Vagina (tissue), 2 donors: ENCODE results near the gene KRT2.

Experiments
- POLR2A ChIP-seq, 2 donors: fragments of 450-650 bp; IDR thresholded peaks; one replicate each; pipeline ENCODE4 v1.6.1; 2017; ENCODE audit warnings: antibody characterized with exemption in 2 of 2, mild to moderate bottlenecking in 2 of 2, moderate library complexity in 2 of 2
- POLR2AphosphoS5 ChIP-seq, 2 donors: sonication (generic); formaldehyde crosslinking; IDR thresholded peaks; one replicate each; pipeline ENCODE4 v1.9.0; 2017; ENCODE audit warnings: antibody characterized with exemption in 2 of 2, mild to moderate bottlenecking in 2 of 2, low read depth in 1 of 2; ENCODE audit not compliant: insufficient read depth in 1 of 2
- TF ChIP-seq, protein P1 (sequence below), 3 experiments: fragments of 450-650 bp in 2 of 3; fragments of 200-600 bp in 1 of 3; sonication (generic) in 1 of 3; IDR thresholded peaks; one replicate each; pipeline ENCODE4 v1.5.1; 2017 to 2019; ENCODE audit warnings: antibody characterized with exemption in 3 of 3, mild to moderate bottlenecking in 2 of 3, moderate library complexity in 2 of 3

- TF ChIP-seq POLR2A (IDR thresholded peaks at IDR 0.05) (no peak), POLR2AphosphoS5 (IDR thresholded peaks at IDR 0.05; ENCODE audit: insufficient read depth in 1 of 2, low read depth in 1 of 2) (no peak)
- TF ChIP-seq, protein P1, sequence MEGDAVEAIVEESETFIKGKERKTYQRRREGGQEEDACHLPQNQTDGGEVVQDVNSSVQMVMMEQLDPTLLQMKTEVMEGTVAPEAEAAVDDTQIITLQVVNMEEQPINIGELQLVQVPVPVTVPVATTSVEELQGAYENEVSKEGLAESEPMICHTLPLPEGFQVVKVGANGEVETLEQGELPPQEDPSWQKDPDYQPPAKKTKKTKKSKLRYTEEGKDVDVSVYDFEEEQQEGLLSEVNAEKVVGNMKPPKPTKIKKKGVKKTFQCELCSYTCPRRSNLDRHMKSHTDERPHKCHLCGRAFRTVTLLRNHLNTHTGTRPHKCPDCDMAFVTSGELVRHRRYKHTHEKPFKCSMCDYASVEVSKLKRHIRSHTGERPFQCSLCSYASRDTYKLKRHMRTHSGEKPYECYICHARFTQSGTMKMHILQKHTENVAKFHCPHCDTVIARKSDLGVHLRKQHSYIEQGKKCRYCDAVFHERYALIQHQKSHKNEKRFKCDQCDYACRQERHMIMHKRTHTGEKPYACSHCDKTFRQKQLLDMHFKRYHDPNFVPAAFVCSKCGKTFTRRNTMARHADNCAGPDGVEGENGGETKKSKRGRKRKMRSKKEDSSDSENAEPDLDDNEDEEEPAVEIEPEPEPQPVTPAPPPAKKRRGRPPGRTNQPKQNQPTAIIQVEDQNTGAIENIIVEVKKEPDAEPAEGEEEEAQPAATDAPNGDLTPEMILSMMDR (IDR thresholded peaks at IDR 0.05) = no peak
Measured at GRCh38 chr12:52602552-52602951, 49.5 kb downstream of the KRT2 start.
